ENCODE data around the gene TEKT1. TPM values are rescaled to one million over a fixed set of nuclear protein-coding genes. Genes with fewer than 3 reads are reported as not detected.
"Not testable (repeated sequence)": the region's sequence is repeated elsewhere in the genome, so short reads cannot be mapped to it uniquely, and the experiment has no call there.

Gene TEKT1
- total RNA-seq, 1 donor from 2014 or later = 1.6 TPM

- Mint-ChIP-seq H3K27me3 (peaks cover 41% of the 10 kb centered on the region), H3K9me3 (no peaks in the 10 kb centered on the region), H3K36me3 (no peaks in the 10 kb centered on the region), H3K4me3 (peak overlapping the region; percentile 83), H3K4me1 (ENCODE audit: unreplicated experiment) (no peaks in the 10 kb centered on the region), H3K27ac (peak overlapping the region; percentile 66)
- no peak for DNase-seq (ENCODE audit: extremely low spot score, unreplicated experiment)
- TF ChIP-seq, protein P1, sequence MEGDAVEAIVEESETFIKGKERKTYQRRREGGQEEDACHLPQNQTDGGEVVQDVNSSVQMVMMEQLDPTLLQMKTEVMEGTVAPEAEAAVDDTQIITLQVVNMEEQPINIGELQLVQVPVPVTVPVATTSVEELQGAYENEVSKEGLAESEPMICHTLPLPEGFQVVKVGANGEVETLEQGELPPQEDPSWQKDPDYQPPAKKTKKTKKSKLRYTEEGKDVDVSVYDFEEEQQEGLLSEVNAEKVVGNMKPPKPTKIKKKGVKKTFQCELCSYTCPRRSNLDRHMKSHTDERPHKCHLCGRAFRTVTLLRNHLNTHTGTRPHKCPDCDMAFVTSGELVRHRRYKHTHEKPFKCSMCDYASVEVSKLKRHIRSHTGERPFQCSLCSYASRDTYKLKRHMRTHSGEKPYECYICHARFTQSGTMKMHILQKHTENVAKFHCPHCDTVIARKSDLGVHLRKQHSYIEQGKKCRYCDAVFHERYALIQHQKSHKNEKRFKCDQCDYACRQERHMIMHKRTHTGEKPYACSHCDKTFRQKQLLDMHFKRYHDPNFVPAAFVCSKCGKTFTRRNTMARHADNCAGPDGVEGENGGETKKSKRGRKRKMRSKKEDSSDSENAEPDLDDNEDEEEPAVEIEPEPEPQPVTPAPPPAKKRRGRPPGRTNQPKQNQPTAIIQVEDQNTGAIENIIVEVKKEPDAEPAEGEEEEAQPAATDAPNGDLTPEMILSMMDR (conservative IDR thresholded peaks at IDR 0.05) = peak; percentile 57
Measured at GRCh38 chr17:6853764-6854442, 22.4 kb upstream of the TEKT1 start.

DNA sequence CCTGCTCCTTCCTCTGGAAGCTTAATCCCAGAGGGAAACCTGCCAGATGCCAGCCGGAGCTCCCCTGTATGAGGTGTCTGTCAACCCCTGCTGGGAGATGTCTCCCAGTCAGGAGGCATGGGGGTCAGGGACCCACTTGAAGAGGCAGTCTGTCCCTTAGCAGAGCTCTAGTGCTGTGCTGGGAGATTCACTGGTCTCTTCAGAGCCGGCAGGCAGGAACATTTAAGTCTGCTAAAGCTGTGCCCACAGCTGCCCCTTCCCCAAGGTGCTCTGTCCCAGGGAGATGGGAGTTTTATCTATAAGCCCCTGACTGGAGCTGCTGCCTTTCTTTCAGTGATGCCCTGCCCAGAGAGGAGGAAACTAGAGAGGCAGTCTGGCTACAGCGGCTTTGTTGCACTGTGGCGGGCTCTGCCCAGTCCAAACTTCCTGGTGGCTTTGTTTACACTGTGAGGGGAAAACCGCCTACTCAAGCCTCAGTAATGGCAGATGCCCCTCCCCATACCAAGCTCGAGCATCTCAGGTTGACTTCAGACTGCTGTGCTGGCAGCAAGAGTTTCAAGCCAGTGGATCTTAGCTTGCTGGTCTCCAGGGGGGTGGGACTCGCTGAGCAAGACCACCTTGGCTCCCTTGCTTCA, 17.1 kb upstream of the TEKT1 start:
- DNase-seq (ENCODE audit: extremely low spot score, unreplicated experiment); H3K36me3 Mint-ChIP-seq; H3K4me3 Mint-ChIP-seq; H3K27ac Mint-ChIP-seq; H3K9me3 Mint-ChIP-seq; H3K4me1 Mint-ChIP-seq (ENCODE audit: unreplicated experiment): not testable (repeated sequence)
- peaks cover 66% of the 10 kb centered on the region for H3K27me3 Mint-ChIP-seq

DNA sequence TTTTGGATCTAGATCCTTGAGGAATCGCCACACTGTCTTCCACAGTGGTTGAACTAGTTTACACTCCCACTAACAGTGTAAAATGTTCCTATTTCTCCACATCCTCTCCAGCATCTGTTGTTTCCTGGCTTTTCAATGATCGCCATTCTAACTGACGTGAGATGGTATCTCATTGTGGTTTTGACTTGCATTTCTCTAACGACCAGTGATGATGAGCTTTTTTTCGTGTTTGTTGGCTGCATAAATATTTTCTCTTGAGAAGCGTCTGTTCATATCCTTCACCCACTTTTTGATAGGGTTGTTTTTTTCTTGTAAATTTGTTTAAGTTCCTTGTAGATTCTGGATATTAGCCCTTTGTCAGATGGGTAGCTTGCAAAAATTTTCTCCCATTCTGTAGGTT, 14.6 kb upstream of the TEKT1 start:
- not testable (repeated sequence) for H3K9me3 Mint-ChIP-seq; H3K27ac Mint-ChIP-seq; H3K4me1 Mint-ChIP-seq (ENCODE audit: unreplicated experiment); H3K36me3 Mint-ChIP-seq; H3K4me3 Mint-ChIP-seq; DNase-seq (ENCODE audit: extremely low spot score, unreplicated experiment)
- H3K27me3 Mint-ChIP-seq = peaks cover 78% of the 10 kb centered on the region

GRCh38 chr17:6844406-6844805, 12.9 kb upstream of the TEKT1 start:
- not testable (repeated sequence) for H3K9me3 Mint-ChIP-seq; H3K36me3 Mint-ChIP-seq; H3K4me3 Mint-ChIP-seq; H3K4me1 Mint-ChIP-seq (ENCODE audit: unreplicated experiment); DNase-seq (ENCODE audit: extremely low spot score, unreplicated experiment); H3K27ac Mint-ChIP-seq
- H3K27me3 Mint-ChIP-seq = peaks cover 78% of the 10 kb centered on the region

DNA sequence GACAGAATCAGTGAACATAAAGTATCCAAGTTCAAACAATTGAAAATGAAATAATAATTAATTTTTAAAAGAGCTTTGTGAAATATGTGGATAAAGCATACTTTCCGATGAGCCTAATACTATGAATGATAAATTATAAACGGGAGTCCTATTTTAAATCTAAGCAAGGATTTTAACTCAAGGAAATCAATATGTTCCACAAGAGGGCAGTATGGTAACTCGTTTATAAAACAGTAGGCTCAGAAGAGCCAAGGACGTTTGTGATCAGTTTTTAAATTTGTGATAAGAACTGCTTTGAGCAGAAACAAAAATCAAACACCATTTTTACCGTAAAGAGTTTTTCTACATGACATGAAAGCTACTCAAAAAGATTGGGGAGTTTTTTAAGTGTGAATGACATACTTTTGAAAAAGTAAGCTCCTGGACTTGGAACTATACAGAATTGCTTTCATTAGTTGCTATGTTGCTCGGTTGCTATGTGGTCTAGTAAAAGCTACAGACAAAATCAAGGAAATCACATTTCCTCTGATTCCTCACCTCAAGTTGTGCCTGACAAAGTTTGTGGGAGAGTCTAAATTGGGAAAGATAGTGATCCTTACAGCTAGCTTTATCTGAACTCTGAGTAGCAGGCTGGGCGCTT, 11.8 kb upstream of the TEKT1 start:
- Mint-ChIP-seq H3K4me1 (ENCODE audit: unreplicated experiment) (no peaks in the 10 kb centered on the region), H3K36me3 (no peaks in the 10 kb centered on the region), H3K4me3 (no peak overlapping the region), H3K27ac (no peak overlapping the region), H3K27me3 (peaks cover 84% of the 10 kb centered on the region), H3K9me3 (no peaks in the 10 kb centered on the region)
- TF ChIP-seq, protein P1 (conservative IDR thresholded peaks at IDR 0.05) = peak; percentile 83
- DNase-seq (ENCODE audit: extremely low spot score, unreplicated experiment) = no peak

- H3K36me3 Mint-ChIP-seq; H3K9me3 Mint-ChIP-seq; H3K27ac Mint-ChIP-seq; H3K4me3 Mint-ChIP-seq; DNase-seq (ENCODE audit: extremely low spot score, unreplicated experiment); H3K4me1 Mint-ChIP-seq (ENCODE audit: unreplicated experiment): not testable (repeated sequence)
- peaks cover 83% of the 10 kb centered on the region for H3K27me3 Mint-ChIP-seq
Measured at GRCh38 chr17:6841769-6842168, 10.2 kb upstream of the TEKT1 start.

GRCh38 chr17:6830383-6830986, 1.0 kb downstream of the TEKT1 start:
- H3K4me1 Mint-ChIP-seq (ENCODE audit: unreplicated experiment) = no peaks in the 10 kb centered on the region
- H3K9me3 Mint-ChIP-seq = no peaks in the 10 kb centered on the region
- H3K4me3 Mint-ChIP-seq = no peak overlapping the region
- no peaks in the 10 kb centered on the region for H3K36me3 Mint-ChIP-seq
- no peak for DNase-seq (ENCODE audit: extremely low spot score, unreplicated experiment)
- no peak overlapping the region for H3K27ac Mint-ChIP-seq
- H3K27me3 Mint-ChIP-seq = peaks cover 68% of the 10 kb centered on the region
- TF ChIP-seq, protein P1 (conservative IDR thresholded peaks at IDR 0.05) = no peak
